BE2C (cell line): ENCODE measurements around the gene CAMK2D.

Experiments
- DNase-seq: peaks from one replicate; pipeline ENCODE4 v3.0.0-alpha.2; 2020
- H3K27me3 ChIP-seq: fragments of 250-450 bp; sonication (Bioruptor Pico); 2 replicates; pipeline ENCODE4 v1.5.1; 2020; ENCODE audit warnings: mild to moderate bottlenecking
- H3K36me3 ChIP-seq: fragments of 250-450 bp; sonication (Bioruptor Pico); 2 replicates; pipeline ENCODE4 v1.5.1; 2020; ENCODE audit warnings: mild to moderate bottlenecking
- H3K4me1 ChIP-seq: fragments of 250-450 bp; sonication (Bioruptor Pico); 2 replicates; pipeline ENCODE4 v1.5.1; 2020
- H3K4me3 ChIP-seq: 2 replicates; pipeline ENCODE4 v1.5.1; 2011; ENCODE audit warnings: low read depth, low read length
- H3K9me3 ChIP-seq: fragments of 250-450 bp; sonication (Bioruptor Pico); 2 replicates; pipeline ENCODE4 v1.5.1; 2020
- CTCF ChIP-seq: IDR thresholded peaks from 2 replicates; pipeline ENCODE4 v1.5.1; 2012; ENCODE audit warnings: mild to moderate bottlenecking, low read depth, low read length

CAMK2D gene

DNA sequence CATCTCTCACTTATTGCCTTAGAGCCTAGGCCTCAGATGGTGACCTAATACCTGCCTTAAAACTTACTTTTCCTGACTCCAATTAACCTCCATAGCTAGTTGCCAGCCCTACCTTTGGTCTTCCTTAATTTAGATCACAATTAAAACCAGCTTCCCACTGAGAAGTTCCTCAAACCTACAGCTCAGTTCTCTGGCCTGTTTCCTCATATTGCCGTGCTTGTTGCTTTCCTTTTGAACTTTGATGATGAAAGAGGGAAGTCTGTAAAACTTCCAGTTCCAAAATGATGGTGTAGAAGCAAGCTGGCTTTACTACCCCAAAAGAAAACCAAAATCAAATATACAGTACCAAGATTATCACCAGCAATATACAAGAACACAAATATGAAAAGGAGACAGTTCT, 28.9 kb upstream of the CAMK2D start:
- TF ChIP-seq CTCF, result no peak
- Histone ChIP-seq H3K4me1 (no peaks in the 10 kb centered on the region), H3K9me3 (no peaks in the 10 kb centered on the region), H3K27me3 (no peaks in the 10 kb centered on the region), H3K4me3 (no peak overlapping the region), H3K36me3 (no peaks in the 10 kb centered on the region)
- no peak for DNase-seq

GRCh38 chr4:113788888-113789287, 27.4 kb upstream of the CAMK2D start:
- no peak for TF ChIP-seq CTCF
- H3K36me3 ChIP-seq, result no peaks in the 10 kb centered on the region
- no peaks in the 10 kb centered on the region for H3K9me3 ChIP-seq
- no peak overlapping the region for H3K4me3 ChIP-seq
- DNase-seq, result no peak
- H3K27me3 ChIP-seq, result no peaks in the 10 kb centered on the region
- no peaks in the 10 kb centered on the region for H3K4me1 ChIP-seq

DNA sequence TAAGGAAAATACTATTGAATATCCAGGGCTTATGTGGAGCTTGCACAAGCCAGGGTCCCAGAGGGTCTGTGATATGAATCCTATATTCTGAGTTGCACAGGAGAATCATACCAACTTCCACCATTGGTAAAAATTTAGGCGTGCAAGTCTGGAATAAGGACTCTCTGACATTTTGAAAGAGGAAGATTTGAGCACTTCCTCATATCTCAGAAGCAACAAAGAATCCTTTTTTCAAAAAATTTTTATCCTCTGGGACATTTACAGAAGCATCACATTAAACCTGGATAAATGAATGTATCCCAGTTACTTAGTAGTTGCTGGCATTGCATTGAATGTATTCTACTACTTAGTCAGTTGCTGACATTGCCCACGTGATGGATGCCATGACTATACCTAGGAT, 24.2 kb upstream of the CAMK2D start:
- Histone ChIP-seq H3K36me3 (no peaks in the 10 kb centered on the region), H3K4me1 (no peaks in the 10 kb centered on the region), H3K9me3 (no peaks in the 10 kb centered on the region), H3K4me3 (no peak overlapping the region), H3K27me3 (no peaks in the 10 kb centered on the region)
- DNase-seq, result no peak
- no peak for TF ChIP-seq CTCF

DNA sequence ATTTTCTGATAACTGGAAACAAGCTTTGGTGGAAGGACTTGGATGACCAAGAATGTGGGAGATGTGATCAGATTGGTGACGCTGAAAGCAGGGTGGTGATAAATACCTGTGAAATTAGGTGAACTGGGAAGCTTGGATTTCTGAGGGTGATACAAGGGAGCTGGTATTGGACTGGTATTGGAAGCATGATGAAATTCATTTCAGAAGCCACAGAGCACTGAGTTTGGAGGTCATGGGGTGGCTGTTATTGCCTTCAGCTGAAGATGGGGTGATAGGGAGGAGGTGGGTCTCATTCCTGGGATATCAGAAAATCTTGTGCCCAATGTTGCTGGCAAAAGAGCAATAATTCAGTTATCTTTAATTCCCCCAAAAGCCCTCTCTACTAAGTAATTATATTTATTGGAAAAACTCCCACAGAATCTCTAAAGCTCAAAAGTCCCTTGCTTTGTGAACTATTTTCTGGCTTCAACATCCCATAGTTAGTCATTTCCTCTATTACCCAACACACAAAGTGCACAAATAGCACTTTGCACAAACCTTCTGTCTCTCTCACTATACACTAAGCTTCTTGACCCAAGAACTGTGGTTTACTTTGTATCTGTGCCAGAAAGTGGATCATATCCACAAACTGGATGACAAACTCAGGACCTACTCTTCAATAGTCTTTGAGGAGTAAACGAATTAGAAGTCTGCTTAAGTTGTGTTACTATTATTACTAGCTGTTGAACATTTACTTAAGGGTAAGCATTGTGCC, 23.1 kb upstream of the CAMK2D start:
- H3K36me3 ChIP-seq, result no peaks in the 10 kb centered on the region
- H3K4me3 ChIP-seq, result no peak overlapping the region
- H3K9me3 ChIP-seq, result no peaks in the 10 kb centered on the region
- no peaks in the 10 kb centered on the region for H3K4me1 ChIP-seq
- TF ChIP-seq CTCF, result no peak
- DNase-seq, result no peak
- no peaks in the 10 kb centered on the region for H3K27me3 ChIP-seq

DNA sequence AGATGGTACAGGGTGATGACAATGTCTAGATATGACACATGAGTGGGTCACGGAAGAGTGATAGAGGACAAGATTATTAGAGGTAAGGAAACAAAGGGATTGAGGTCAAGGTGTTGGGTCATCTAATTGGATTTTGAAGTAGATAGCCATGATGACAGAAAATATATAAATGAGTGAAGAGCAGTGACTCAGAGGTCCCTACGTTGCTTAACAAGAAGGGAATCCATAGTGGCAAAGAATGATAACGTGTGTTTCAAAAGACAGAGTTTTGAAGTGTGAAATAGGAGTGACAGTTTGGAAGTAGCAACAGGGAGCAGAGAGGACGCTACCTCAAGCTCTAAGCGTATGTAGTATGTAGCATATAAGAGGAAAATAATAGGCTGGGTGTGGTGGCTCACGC, 22.2 kb upstream of the CAMK2D start:
- no peaks in the 10 kb centered on the region for H3K4me1 ChIP-seq
- H3K36me3 ChIP-seq, result no peaks in the 10 kb centered on the region
- TF ChIP-seq CTCF, result no peak
- H3K27me3 ChIP-seq, result no peaks in the 10 kb centered on the region
- no peak overlapping the region for H3K4me3 ChIP-seq
- no peaks in the 10 kb centered on the region for H3K9me3 ChIP-seq
- no peak for DNase-seq

DNA sequence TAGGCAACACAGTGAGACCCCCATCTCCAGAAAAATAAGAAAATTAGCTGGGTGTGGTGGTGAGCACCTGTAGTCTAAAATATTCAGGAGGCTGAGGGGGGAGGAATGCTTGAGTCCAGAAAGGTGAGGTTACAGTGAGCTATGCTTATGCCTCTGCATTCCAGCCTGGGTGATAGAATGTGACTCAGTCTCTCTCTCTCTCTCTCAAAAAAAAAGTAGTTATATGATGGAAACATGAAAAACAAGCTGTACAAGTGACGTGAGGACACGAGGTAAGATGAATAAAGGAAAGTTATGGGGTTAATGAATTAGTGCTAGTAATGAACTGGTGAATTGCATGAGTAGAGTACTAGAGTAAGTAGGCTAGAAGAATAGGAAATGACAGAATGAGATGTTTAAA, 21.8 kb upstream of the CAMK2D start:
- H3K4me3 ChIP-seq, result no peak overlapping the region
- DNase-seq, result no peak
- no peak for TF ChIP-seq CTCF
- H3K9me3 ChIP-seq, result no peaks in the 10 kb centered on the region
- H3K36me3 ChIP-seq, result no peaks in the 10 kb centered on the region
- H3K4me1 ChIP-seq, result no peaks in the 10 kb centered on the region
- no peaks in the 10 kb centered on the region for H3K27me3 ChIP-seq
